Ectodermal cell (in vitro differentiated cells): ENCODE measurements around the gene RPL41.

ENCODE experiments used
- H3K27ac ChIP-seq: 2 replicates; pipeline ENCODE4 v1.7.0; 2013; ENCODE audit warnings: mild to moderate bottlenecking, low read depth, low read length; ENCODE audit not compliant: insufficient read depth, poor library complexity, severe bottlenecking
- H3K27me3 ChIP-seq: 2 replicates; pipeline ENCODE4 v1.7.0; 2013; ENCODE audit warnings: mild to moderate bottlenecking, low read length; ENCODE audit not compliant: insufficient read depth, control insufficient read depth, poor library complexity, severe bottlenecking
- H3K36me3 ChIP-seq: one replicate; pipeline ENCODE4 v1.7.0; 2013; ENCODE audit warnings: low read length; ENCODE audit not compliant: control insufficient read depth, insufficient read depth
- H3K4me1 ChIP-seq: one replicate; pipeline ENCODE4 v1.7.0; 2013; ENCODE audit warnings: low read length; ENCODE audit not compliant: control insufficient read depth, insufficient read depth
- H3K4me3 ChIP-seq: 2 replicates; pipeline ENCODE4 v1.7.0; 2013; ENCODE audit warnings: low read depth, low read length, control low read depth; ENCODE audit not compliant: insufficient read depth
- H3K9me3 ChIP-seq: 2 replicates; pipeline ENCODE4 v1.7.0; 2013; ENCODE audit warnings: mild to moderate bottlenecking, low read length, moderate library complexity; ENCODE audit not compliant: control insufficient read depth
- WGBS, 2 experiments: methylation state at CpG; one replicate each; pipeline ENCODE4 v1.1.7; 2013; ENCODE audit warnings: missing lambda C conversion rate in 2 of 2; 5-methylcytosine and 5-hydroxymethylcytosine counted together

The RPL41 gene

GRCh38 chr12:56081393-56082347 lies 34.8 kb upstream of the RPL41 start:
- Histone ChIP-seq H3K9me3 (no peaks in the 10 kb centered on the region), H3K27me3 (peaks cover 25% of the 10 kb centered on the region), H3K36me3 (no peaks in the 10 kb centered on the region), H3K27ac (no peak overlapping the region), H3K4me1 (peaks cover 5% of the 10 kb centered on the region), H3K4me3 (peak overlapping the region; percentile 44)
- WGBS, 2 experiments, result 68 to 69% methylated on average over 6 of the region's 6 CpGs

GRCh38 chr12:56082382-56082781 lies 34.1 kb upstream of the RPL41 start:
- Histone ChIP-seq H3K36me3 (no peaks in the 10 kb centered on the region), H3K4me3 (no peak overlapping the region), H3K4me1 (peaks cover 5% of the 10 kb centered on the region), H3K27me3 (peaks cover 25% of the 10 kb centered on the region), H3K27ac (peak overlapping the region; percentile 5), H3K9me3 (no peaks in the 10 kb centered on the region)
- 80 to 90% methylated on average over 2 of the region's 2 CpGs for WGBS, 2 experiments

- Histone ChIP-seq H3K27ac (peak overlapping the region; percentile 5), H3K9me3 (no peaks in the 10 kb centered on the region), H3K4me3 (no peak overlapping the region), H3K4me1 (peaks cover 5% of the 10 kb centered on the region), H3K27me3 (peaks cover 25% of the 10 kb centered on the region), H3K36me3 (no peaks in the 10 kb centered on the region)
- WGBS, 2 experiments, result 84 to 89% methylated on average over 2 of the region's 3 CpGs
Measured at GRCh38 chr12:56082967-56083366, 33.5 kb upstream of the RPL41 start.

GRCh38 chr12:56084958-56085543 lies 31.4 kb upstream of the RPL41 start:
- peaks cover 15% of the 10 kb centered on the region for H3K27me3 ChIP-seq
- H3K4me3 ChIP-seq, result no peak overlapping the region
- H3K27ac ChIP-seq, result no peak overlapping the region
- WGBS, 2 experiments, result 92% methylated on average over 15 of the region's 15 CpGs
- no peaks in the 10 kb centered on the region for H3K36me3 ChIP-seq
- H3K4me1 ChIP-seq, result peaks cover 5% of the 10 kb centered on the region
- no peaks in the 10 kb centered on the region for H3K9me3 ChIP-seq

- Histone ChIP-seq H3K36me3 (no peaks in the 10 kb centered on the region), H3K4me1 (peaks cover 5% of the 10 kb centered on the region), H3K4me3 (no peak overlapping the region), H3K9me3 (no peaks in the 10 kb centered on the region), H3K27ac (no peak overlapping the region), H3K27me3 (peaks cover 4% of the 10 kb centered on the region)
- WGBS, 2 experiments, result 94 to 97% methylated on average over 3 of the region's 3 CpGs
Measured at GRCh38 chr12:56086096-56086495, 30.3 kb upstream of the RPL41 start.

GRCh38 chr12:56086608-56087007 lies 29.8 kb upstream of the RPL41 start:
- H3K27ac ChIP-seq, result no peak overlapping the region
- H3K9me3 ChIP-seq, result no peaks in the 10 kb centered on the region
- no peaks in the 10 kb centered on the region for H3K27me3 ChIP-seq
- no peaks in the 10 kb centered on the region for H3K36me3 ChIP-seq
- WGBS, 2 experiments, result 76 to 77% methylated on average over 6 of the region's 6 CpGs
- H3K4me1 ChIP-seq, result peaks cover 5% of the 10 kb centered on the region
- no peak overlapping the region for H3K4me3 ChIP-seq

- 89 to 90% methylated on average over 6 of the region's 6 CpGs for WGBS, 2 experiments
- Histone ChIP-seq H3K4me3 (no peak overlapping the region), H3K36me3 (no peaks in the 10 kb centered on the region), H3K9me3 (no peaks in the 10 kb centered on the region), H3K4me1 (no peaks in the 10 kb centered on the region), H3K27ac (no peak overlapping the region), H3K27me3 (no peaks in the 10 kb centered on the region)
Measured at GRCh38 chr12:56087220-56087619, 29.2 kb upstream of the RPL41 start.

- no peaks in the 10 kb centered on the region for H3K36me3 ChIP-seq
- no peaks in the 10 kb centered on the region for H3K4me1 ChIP-seq
- H3K9me3 ChIP-seq, result no peaks in the 10 kb centered on the region
- WGBS, 2 experiments, result 94 to 97% methylated on average over 6 of the region's 6 CpGs
- H3K4me3 ChIP-seq, result no peak overlapping the region
- no peak overlapping the region for H3K27ac ChIP-seq
- H3K27me3 ChIP-seq, result no peaks in the 10 kb centered on the region
Measured at GRCh38 chr12:56097738-56098137, 18.7 kb upstream of the RPL41 start.

- no peak overlapping the region for H3K4me3 ChIP-seq
- H3K36me3 ChIP-seq, result no peaks in the 10 kb centered on the region
- no peak overlapping the region for H3K27ac ChIP-seq
- H3K9me3 ChIP-seq, result no peaks in the 10 kb centered on the region
- no peaks in the 10 kb centered on the region for H3K4me1 ChIP-seq
- H3K27me3 ChIP-seq, result no peaks in the 10 kb centered on the region
- 91 to 96% methylated on average over 3 of the region's 3 CpGs for WGBS, 2 experiments
Measured at GRCh38 chr12:56098592-56098991, 17.8 kb upstream of the RPL41 start.

GRCh38 chr12:56099787-56100186 lies 16.6 kb upstream of the RPL41 start:
- H3K36me3 ChIP-seq, result no peaks in the 10 kb centered on the region
- H3K27ac ChIP-seq, result no peak overlapping the region
- no peaks in the 10 kb centered on the region for H3K4me1 ChIP-seq
- WGBS, 2 experiments, result 91 to 95% methylated on average over 4 of the region's 4 CpGs
- H3K27me3 ChIP-seq, result no peaks in the 10 kb centered on the region
- no peak overlapping the region for H3K4me3 ChIP-seq
- no peaks in the 10 kb centered on the region for H3K9me3 ChIP-seq
